HEK293 (cell line): ENCODE measurements around the gene PLEKHM1.
A peak's percentile ranks its signal among the peaks of the same experiment; 100 is the strongest.

ENCODE experiments used
- CTCF ChIA-PET: fragments of 350-600 bp; formaldehyde crosslinking; extraction: SDS; loops from one replicate; lab custom pipeline; 2021; ENCODE audit warnings: antibody characterized with exemption; lab: Yijun Ruan, JAX
- POLR2A ChIA-PET: fragments of 300-600 bp; formaldehyde crosslinking; extraction: SDS; loops from one replicate; lab custom pipeline; 2020; ENCODE audit warnings: antibody characterized with exemption, inconsistent platforms; lab: Yijun Ruan, JAX
- H3K27ac ChIP-seq: fragments of 200-500 bp; sonication (Bioruptor generic); 2 replicates; pipeline ENCODE4 v1.5.1; 2014; ENCODE audit warnings: low read depth, low read length, control low read depth, inconsistent platforms; ENCODE audit errors: extremely low read depth
- H3K36me3 ChIP-seq, 2 experiments: fragments of 200-500 bp in 1 of 2; sonication (Bioruptor generic) in 1 of 2; 1 replicate in 1 of 2; 2 replicates in 1 of 2; pipeline ENCODE4 v1.5.1; 2014 to 2017; ENCODE audit warnings: inconsistent platforms in 2 of 2, low read length in 2 of 2; ENCODE audit not compliant: control insufficient read depth in 2 of 2, insufficient read depth in 1 of 2
- H3K4me1 ChIP-seq: fragments of 200-500 bp; sonication (Bioruptor generic); 2 replicates; pipeline ENCODE4 v1.5.1; 2014; ENCODE audit warnings: mild to moderate bottlenecking, low read length, inconsistent platforms; ENCODE audit not compliant: control insufficient read depth, insufficient read depth
- H3K4me3 ChIP-seq: 2 replicates; pipeline ENCODE4 v1.5.1; 2011; ENCODE audit warnings: low read depth, mild to moderate bottlenecking, control low read depth, low read length, moderate library complexity
- H3K9me3 ChIP-seq: fragments of 200-500 bp; sonication (Bioruptor generic); 2 replicates; pipeline ENCODE4 v1.5.1; 2014; ENCODE audit warnings: low read depth, low read length, inconsistent platforms; ENCODE audit not compliant: control insufficient read depth, insufficient read depth
- EGR2 ChIP-seq: fragments of 450-650 bp; formaldehyde crosslinking; IDR thresholded peaks from 2 replicates; pipeline ENCODE4 v1.5.1; 2016; ENCODE audit warnings: low read depth, missing biosample characterization, missing genetic modification characterization
- KLF8 ChIP-seq: fragments of 450-650 bp; formaldehyde crosslinking; IDR thresholded peaks from 2 replicates; pipeline ENCODE4 v1.5.1; 2016; ENCODE audit warnings: missing biosample characterization, missing genetic modification characterization
- OSR2 ChIP-seq: fragments of 450-650 bp; formaldehyde crosslinking; IDR thresholded peaks from 2 replicates; pipeline ENCODE4 v1.5.1; 2016; ENCODE audit warnings: missing biosample characterization, missing genetic modification characterization
- ZBTB20 ChIP-seq: fragments of 450-650 bp; formaldehyde crosslinking; IDR thresholded peaks from 2 replicates; pipeline ENCODE4 v1.5.1; 2016; ENCODE audit warnings: missing biosample characterization, missing genetic modification characterization
- ZFHX2 ChIP-seq: fragments of 450-650 bp; formaldehyde crosslinking; conservative IDR thresholded peaks from 2 replicates; pipeline ENCODE4 v1.5.1; 2016; ENCODE audit warnings: missing biosample characterization, missing genetic modification characterization
- ZNF175 ChIP-seq: fragments of 450-650 bp; formaldehyde crosslinking; IDR thresholded peaks from 2 replicates; pipeline ENCODE4 v1.5.1; 2016; ENCODE audit warnings: missing biosample characterization, missing genetic modification characterization
- ZNF211 ChIP-seq: fragments of 450-650 bp; formaldehyde crosslinking; IDR thresholded peaks from 2 replicates; pipeline ENCODE4 v1.5.1; 2016; ENCODE audit warnings: low read depth, missing biosample characterization, missing genetic modification characterization
- ZNF214 ChIP-seq: fragments of 450-650 bp; formaldehyde crosslinking; IDR thresholded peaks from 2 replicates; pipeline ENCODE4 v1.5.1; 2017; ENCODE audit warnings: missing biosample characterization, mild to moderate bottlenecking, missing genetic modification characterization, borderline replicate concordance
- ZNF239 ChIP-seq: fragments of 450-650 bp; formaldehyde crosslinking; IDR thresholded peaks from 2 replicates; pipeline ENCODE4 v1.5.1; 2016; ENCODE audit warnings: missing biosample characterization, missing genetic modification characterization
- ZNF394 ChIP-seq: fragments of 450-650 bp; formaldehyde crosslinking; IDR thresholded peaks from 2 replicates; pipeline ENCODE4 v1.5.1; 2016; ENCODE audit warnings: missing biosample characterization, missing genetic modification characterization, mild to moderate bottlenecking, moderate library complexity, borderline replicate concordance
- ZNF398 ChIP-seq: fragments of 450-650 bp; formaldehyde crosslinking; IDR thresholded peaks from 2 replicates; pipeline ENCODE4 v1.5.1; 2017; ENCODE audit warnings: missing biosample characterization, missing genetic modification characterization
- ZNF558 ChIP-seq: fragments of 450-650 bp; formaldehyde crosslinking; IDR thresholded peaks from 2 replicates; pipeline ENCODE4 v1.5.1; 2016; ENCODE audit warnings: missing biosample characterization, missing genetic modification characterization
- ZNF658 ChIP-seq: fragments of 450-650 bp; formaldehyde crosslinking; IDR thresholded peaks from 2 replicates; pipeline ENCODE4; 2016; ENCODE audit warnings: missing biosample characterization, missing genetic modification characterization
- ZNF704 ChIP-seq: fragments of 450-650 bp; formaldehyde crosslinking; IDR thresholded peaks from 2 replicates; pipeline ENCODE4 v1.5.1; 2016; ENCODE audit warnings: missing biosample characterization, missing genetic modification characterization
- ZNF707 ChIP-seq: fragments of 450-650 bp; formaldehyde crosslinking; IDR thresholded peaks from 2 replicates; pipeline ENCODE4 v1.5.1; 2016; ENCODE audit warnings: missing biosample characterization, missing genetic modification characterization
- ZNF830 ChIP-seq: fragments of 450-650 bp; IDR thresholded peaks from 2 replicates; pipeline ENCODE4 v1.5.0; 2018; ENCODE audit warnings: missing biosample characterization, missing genetic modification characterization, low read depth, mild to moderate bottlenecking, moderate library complexity
- ZSCAN4 ChIP-seq: fragments of 450-650 bp; formaldehyde crosslinking; IDR thresholded peaks from 2 replicates; pipeline ENCODE4 v1.5.1; 2017; ENCODE audit warnings: missing biosample characterization, missing genetic modification characterization
- ZSCAN5A ChIP-seq: fragments of 450-650 bp; formaldehyde crosslinking; IDR thresholded peaks from 2 replicates; pipeline ENCODE4 v1.5.1; 2016; ENCODE audit warnings: missing biosample characterization, missing genetic modification characterization

PLEKHM1 gene

GRCh38 chr17:45391918-45392317 is 98.6 kb downstream of the PLEKHM1 start:
- no peaks in the 10 kb centered on the region for H3K4me1 ChIP-seq
- H3K36me3 ChIP-seq, result peaks cover 0 to 28% of the 10 kb centered on the region in 2 experiments; a peak in 1 of 3 replicates
- no peak overlapping the region for H3K4me3 ChIP-seq
- no peak overlapping the region for H3K27ac ChIP-seq
- no peaks in the 10 kb centered on the region for H3K9me3 ChIP-seq
- POLR2A ChIA-PET, result interaction anchor here (0.6 to 0.7 kb wide), 4 partner anchors 9 to 393 kb away, joined by 3 to 4 read pairs (median 3); partner anchors contain the start of gene MAP3K14
- TF ChIP-seq ZNF830, result no peak
- peak; percentile 49; the same call in 1 of the 2 replicates for TF ChIP-seq ZSCAN5A (tag by site-specific recombination)
- no peak for TF ChIP-seq ZNF214 (tag by site-specific recombination)
- TF ChIP-seq OSR2 (tag by site-specific recombination), result no peak
- TF ChIP-seq ZNF558 (tag by site-specific recombination), result no peak
- TF ChIP-seq ZNF704 (tag by site-specific recombination), result no peak
- TF ChIP-seq ZNF707 (tag by site-specific recombination), result no peak
- TF ChIP-seq ZNF658, result no peak
- 0 out of 2 replicates have a peak, but pooled peaks have one; percentile 24 for TF ChIP-seq ZNF239 (tag by site-specific recombination)
- CTCF ChIA-PET, result interaction anchor here (1.0 to 20.6 kb wide), 9 partner anchors 9 to 460 kb away, joined by 3 to 357 read pairs (median 6); partner anchors contain the start of gene ACBD4

- Histone ChIP-seq H3K9me3 (no peaks in the 10 kb centered on the region), H3K36me3 (peaks cover 0 to 21% of the 10 kb centered on the region in 2 experiments; a peak in 1 of 3 replicates), H3K27ac (no peak overlapping the region), H3K4me3 (no peak overlapping the region), H3K4me1 (no peaks in the 10 kb centered on the region)
- no peak for TF ChIP-seq KLF8
- 0 out of 2 replicates have a peak, but pooled peaks have one; percentile 17 for TF ChIP-seq ZNF398 (tag by site-specific recombination)
- peak; percentile 71 for TF ChIP-seq ZFHX2
- no peak for TF ChIP-seq ZNF175 (tag by site-specific recombination)
- TF ChIP-seq ZSCAN4 (tag by site-specific recombination), result no peak
- peak; percentile 87 for TF ChIP-seq EGR2 (tag by site-specific recombination)
- POLR2A ChIA-PET, result interaction anchor here (0.9 kb wide), 1 partner anchor 34 kb away, joined by 3 read pairs; no protein-coding TSS in a partner anchor
- CTCF ChIA-PET, result interaction anchor here (0.6 to 20.6 kb wide), 7 partner anchors 18 to 461 kb away, joined by 3 to 357 read pairs (median 8); no protein-coding TSS in a partner anchor
Measured at GRCh38 chr17:45391291-45391690, 99.2 kb downstream of the PLEKHM1 start.

GRCh38 chr17:45389354-45389753 is 101.2 kb downstream of the PLEKHM1 start:
- peak; percentile 33; the same call in 1 of the 2 replicates for TF ChIP-seq ZNF394
- no peak for TF ChIP-seq ZNF211 (tag by site-specific recombination)
- peak; percentile 20; the same call in 1 of the 2 replicates for TF ChIP-seq ZBTB20 (tag by site-specific recombination)
- TF ChIP-seq, all 188 proteins: peak for 2
- Histone ChIP-seq H3K36me3 (peaks cover 0 to 5% of the 10 kb centered on the region in 2 experiments; a peak in 1 of 3 replicates), H3K4me3 (no peak overlapping the region), H3K9me3 (no peaks in the 10 kb centered on the region), H3K27ac (no peak overlapping the region), H3K4me1 (no peaks in the 10 kb centered on the region)
- POLR2A ChIA-PET, result interaction anchor here (1.6 kb wide), 1 partner anchor 72 kb away, joined by 4 read pairs; the partner anchor contains the start of gene MAP3K14
- CTCF ChIA-PET, result interaction anchor here (1.1 to 20.6 kb wide), 10 partner anchors 9 to 254 kb away, joined by 3 to 357 read pairs (median 12); partner anchors contain the start of genes ACBD4 and MAP3K14
